Body of pancreas (tissue), 4 donors: ENCODE results near the gene NF2.

ENCODE experiments used
- CTCF ChIP-seq, 7 experiments: fragments of 450-650 bp in 4 of 7; fragments of 200-600 bp in 3 of 7; sonication (generic) in 3 of 7; IDR thresholded peaks; one replicate each; pipeline ENCODE4 v1.5.1; 2016 to 2019; ENCODE audit warnings: antibody characterized with exemption in 7 of 7
- POLR2A ChIP-seq, 3 donors: fragments of 450-650 bp; IDR thresholded peaks; one replicate each; pipeline ENCODE4 v1.6.1; 2016; ENCODE audit warnings: antibody characterized with exemption in 3 of 3, mild to moderate bottlenecking in 2 of 3

GRCh38 chr22:29695129-29695926, 91.9 kb downstream of the NF2 start:
- TF ChIP-seq CTCF (IDR thresholded peaks at IDR 0.05) (no peak), POLR2A (IDR thresholded peaks at IDR 0.05) (no peak)
